HepG2 (cell line): ENCODE data around the gene UBQLN2. TPM values are rescaled to one million over a fixed set of nuclear protein-coding genes. Genes with fewer than 3 reads are reported as not detected.

Experiments
- ERF ChIP-seq: IDR thresholded peaks from 2 replicates; pipeline ENCODE4 v1.6.1; 2018; ENCODE audit warnings: missing biosample characterization, missing genetic modification reagents
- HMG20B ChIP-seq: conservative IDR thresholded peaks from 2 replicates; pipeline ENCODE4 v1.6.1; 2016; ENCODE audit warnings: missing genetic modification reagents, missing compliant biosample characterization
- KLF16 ChIP-seq, 2 experiments: sonication (generic) in 1 of 2; formaldehyde crosslinking in 1 of 2; IDR thresholded peaks; 2 replicates each; pipeline versions ENCODE4 v1.6.1 to v1.8.0; 2016 to 2023; ENCODE audit warnings: missing genetic modification reagents in 2 of 2, missing compliant biosample characterization in 1 of 2
- PHF20 ChIP-seq: sonication (generic); formaldehyde crosslinking; IDR thresholded peaks from 2 replicates; pipeline ENCODE4 v1.5.0; 2020; ENCODE audit warnings: mild to moderate bottlenecking, missing genetic modification reagents
- SALL2 ChIP-seq: sonication (generic); formaldehyde crosslinking; IDR thresholded peaks from 2 replicates; pipeline ENCODE4 v1.8.1; 2023; ENCODE audit warnings: mild to moderate bottlenecking, missing genetic modification reagents, inconsistent platforms
- SSRP1 ChIP-seq: IDR thresholded peaks from 2 replicates; pipeline ENCODE4 v1.6.1; 2016; ENCODE audit warnings: control low read depth
- ZNF577 ChIP-seq: sonication (generic); formaldehyde crosslinking; IDR thresholded peaks from 2 replicates; pipeline ENCODE4 v1.4.0; 2020; ENCODE audit warnings: mild to moderate bottlenecking, low read depth, missing genetic modification reagents, borderline replicate concordance
- polyA plus RNA-seq, 8 experiments: library from polyadenylated mRNA; depleted of rRNA in 3 of 8; stranded (reverse) in 7 of 8; unstranded in 1 of 8; fragments of >200 nt; fragmentation: Illumina TruSeq in 4 of 8; extraction: Trizol in 4 of 8; gene quantifications; 2 replicates each; pipeline versions ENCODE4 v1.2.1 to v1.2.3, GENCODE V29; 2011 to 2016; ENCODE audit warnings: low read depth in 4 of 8, missing spikeins in 1 of 8, mixed read lengths in 1 of 8; ENCODE audit not compliant: insufficient read depth in 1 of 8
- total RNA-seq, 5 experiments: library from RNA; depleted of rRNA; stranded (reverse); fragments of >200 nt; fragmentation: Illumina TruSeq; extraction: Trizol; gene quantifications; 2 replicates each; pipeline ENCODE4 v1.2.3, GENCODE V29; 2016; ENCODE audit warnings: low read depth in 1 of 5
- TF ChIP-seq, protein P1 (sequence below): sonication (generic); formaldehyde crosslinking; IDR thresholded peaks from 2 replicates; pipeline ENCODE4 v1.4.0; 2020; ENCODE audit warnings: missing genetic modification reagents
- TF ChIP-seq, protein P2 (sequence below): sonication (generic); formaldehyde crosslinking; IDR thresholded peaks from 2 replicates; pipeline ENCODE4 v1.5.0; 2020; ENCODE audit warnings: mild to moderate bottlenecking, missing genetic modification reagents, borderline replicate concordance
- TF ChIP-seq, protein P3 (sequence below): sonication (generic); formaldehyde crosslinking; IDR thresholded peaks from 2 replicates; pipeline ENCODE4 v1.5.0; 2020; ENCODE audit warnings: missing genetic modification reagents
- TF ChIP-seq, protein P4 (sequence below): sonication (generic); formaldehyde crosslinking; IDR thresholded peaks from 2 replicates; pipeline ENCODE4 v1.8.0; 2022; ENCODE audit warnings: mild to moderate bottlenecking, missing genetic modification reagents
- TF ChIP-seq, protein P5 (sequence below): sonication (generic); formaldehyde crosslinking; IDR thresholded peaks from 2 replicates; pipeline ENCODE4 v1.8.1; 2023; ENCODE audit warnings: missing genetic modification reagents, mild to moderate bottlenecking, borderline replicate concordance
- TF ChIP-seq, protein P6 (sequence below): sonication (generic); formaldehyde crosslinking; IDR thresholded peaks from 2 replicates; pipeline ENCODE4 v1.5.1; 2020; ENCODE audit warnings: mild to moderate bottlenecking, missing genetic modification reagents, moderate library complexity
- TF ChIP-seq, protein P7 (sequence below): sonication (generic); formaldehyde crosslinking; IDR thresholded peaks from 2 replicates; pipeline ENCODE4 v1.9.0; 2022; ENCODE audit warnings: missing genetic modification reagents, mild to moderate bottlenecking, borderline replicate concordance

Gene UBQLN2
- total and polyA plus RNA-seq, 2 of the 13 experiments (the other 11 are each of a cell fraction or from before 2014, with no cell fraction given): 4.1 to 7.2 TPM

DNA sequence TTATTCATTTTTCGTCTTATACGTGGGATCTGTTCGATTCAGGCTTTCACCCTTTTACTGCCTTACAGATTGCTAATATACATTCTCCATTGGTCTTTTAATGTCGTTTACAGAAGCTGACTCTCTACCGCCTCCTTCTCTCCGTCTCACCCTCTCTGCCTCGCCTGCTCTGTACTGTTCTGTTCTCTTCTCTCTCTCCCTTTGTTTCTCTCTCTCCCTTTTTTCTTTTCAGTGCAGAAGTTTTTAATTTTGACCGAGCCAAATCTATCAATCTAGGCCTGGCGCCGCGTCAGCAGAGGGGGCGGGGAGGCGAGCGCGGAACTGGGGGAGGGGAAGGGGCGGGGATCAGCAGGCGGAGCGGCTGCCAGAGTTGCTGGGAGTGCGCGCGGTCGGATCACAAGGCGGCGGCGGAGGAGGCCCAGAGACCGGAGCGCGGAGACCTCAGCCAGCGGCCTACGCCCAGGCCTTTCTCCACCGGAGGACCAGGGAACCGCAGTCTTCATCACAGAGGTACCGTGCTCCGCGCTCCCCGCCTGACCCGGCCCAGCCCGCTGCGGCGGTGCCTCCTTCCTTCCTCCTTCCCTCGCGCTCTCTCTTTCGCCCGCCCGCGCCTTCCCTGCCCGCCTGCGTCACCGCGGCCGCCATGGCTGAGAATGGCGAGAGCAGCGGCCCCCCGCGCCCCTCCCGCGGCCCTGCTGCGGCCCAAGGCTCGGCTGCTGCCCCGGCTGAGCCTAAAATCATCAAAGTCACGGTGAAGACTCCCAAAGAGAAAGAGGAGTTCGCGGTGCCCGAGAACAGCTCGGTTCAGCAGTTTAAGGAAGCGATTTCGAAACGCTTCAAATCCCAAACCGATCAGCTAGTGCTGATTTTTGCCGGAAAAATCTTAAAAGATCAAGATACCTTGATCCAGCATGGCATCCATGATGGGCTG, at the start of gene UBQLN2 (continued):
- TF ChIP-seq, protein P1, sequence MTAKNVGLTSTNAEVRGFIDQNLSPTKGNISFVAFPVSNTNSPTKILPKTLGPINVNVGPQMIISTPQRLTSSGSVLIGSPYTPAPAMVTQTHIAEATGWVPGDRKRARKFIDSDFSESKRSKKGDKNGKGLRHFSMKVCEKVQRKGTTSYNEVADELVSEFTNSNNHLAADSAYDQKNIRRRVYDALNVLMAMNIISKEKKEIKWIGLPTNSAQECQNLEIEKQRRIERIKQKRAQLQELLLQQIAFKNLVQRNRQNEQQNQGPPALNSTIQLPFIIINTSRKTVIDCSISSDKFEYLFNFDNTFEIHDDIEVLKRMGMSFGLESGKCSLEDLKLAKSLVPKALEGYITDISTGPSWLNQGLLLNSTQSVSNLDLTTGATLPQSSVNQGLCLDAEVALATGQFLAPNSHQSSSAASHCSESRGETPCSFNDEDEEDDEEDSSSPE (CRISPR knock-in tag): peak; percentile 36; the same call in 1 of the 2 replicates
- TF ChIP-seq, protein P2, sequence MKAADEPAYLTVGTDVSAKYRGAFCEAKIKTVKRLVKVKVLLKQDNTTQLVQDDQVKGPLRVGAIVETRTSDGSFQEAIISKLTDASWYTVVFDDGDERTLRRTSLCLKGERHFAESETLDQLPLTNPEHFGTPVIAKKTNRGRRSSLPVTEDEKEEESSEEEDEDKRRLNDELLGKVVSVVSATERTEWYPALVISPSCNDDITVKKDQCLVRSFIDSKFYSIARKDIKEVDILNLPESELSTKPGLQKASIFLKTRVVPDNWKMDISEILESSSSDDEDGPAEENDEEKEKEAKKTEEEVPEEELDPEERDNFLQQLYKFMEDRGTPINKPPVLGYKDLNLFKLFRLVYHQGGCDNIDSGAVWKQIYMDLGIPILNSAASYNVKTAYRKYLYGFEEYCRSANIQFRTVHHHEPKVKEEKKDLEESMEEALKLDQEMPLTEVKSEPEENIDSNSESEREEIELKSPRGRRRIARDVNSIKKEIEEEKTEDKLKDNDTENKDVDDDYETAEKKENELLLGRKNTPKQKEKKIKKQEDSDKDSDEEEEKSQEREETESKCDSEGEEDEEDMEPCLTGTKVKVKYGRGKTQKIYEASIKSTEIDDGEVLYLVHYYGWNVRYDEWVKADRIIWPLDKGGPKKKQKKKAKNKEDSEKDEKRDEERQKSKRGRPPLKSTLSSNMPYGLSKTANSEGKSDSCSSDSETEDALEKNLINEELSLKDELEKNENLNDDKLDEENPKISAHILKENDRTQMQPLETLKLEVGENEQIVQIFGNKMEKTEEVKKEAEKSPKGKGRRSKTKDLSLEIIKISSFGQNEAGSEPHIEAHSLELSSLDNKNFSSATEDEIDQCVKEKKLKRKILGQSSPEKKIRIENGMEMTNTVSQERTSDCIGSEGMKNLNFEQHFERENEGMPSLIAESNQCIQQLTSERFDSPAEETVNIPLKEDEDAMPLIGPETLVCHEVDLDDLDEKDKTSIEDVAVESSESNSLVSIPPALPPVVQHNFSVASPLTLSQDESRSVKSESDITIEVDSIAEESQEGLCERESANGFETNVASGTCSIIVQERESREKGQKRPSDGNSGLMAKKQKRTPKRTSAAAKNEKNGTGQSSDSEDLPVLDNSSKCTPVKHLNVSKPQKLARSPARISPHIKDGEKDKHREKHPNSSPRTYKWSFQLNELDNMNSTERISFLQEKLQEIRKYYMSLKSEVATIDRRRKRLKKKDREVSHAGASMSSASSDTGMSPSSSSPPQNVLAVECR: peak; percentile 65; the same call in 1 of the 2 replicates
- TF ChIP-seq, protein P3, sequence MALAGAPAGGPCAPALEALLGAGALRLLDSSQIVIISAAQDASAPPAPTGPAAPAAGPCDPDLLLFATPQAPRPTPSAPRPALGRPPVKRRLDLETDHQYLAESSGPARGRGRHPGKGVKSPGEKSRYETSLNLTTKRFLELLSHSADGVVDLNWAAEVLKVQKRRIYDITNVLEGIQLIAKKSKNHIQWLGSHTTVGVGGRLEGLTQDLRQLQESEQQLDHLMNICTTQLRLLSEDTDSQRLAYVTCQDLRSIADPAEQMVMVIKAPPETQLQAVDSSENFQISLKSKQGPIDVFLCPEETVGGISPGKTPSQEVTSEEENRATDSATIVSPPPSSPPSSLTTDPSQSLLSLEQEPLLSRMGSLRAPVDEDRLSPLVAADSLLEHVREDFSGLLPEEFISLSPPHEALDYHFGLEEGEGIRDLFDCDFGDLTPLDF (CRISPR knock-in tag): peak; percentile 58
- TF ChIP-seq KLF16 (CRISPR knock-in tag; IDR thresholded peaks at IDR 0.05): no peak; a peak in 1 of 4 replicates
- TF ChIP-seq SALL2 (CRISPR knock-in tag): 0 out of 2 replicates have a peak, but pooled peaks have one; percentile 45
- no peak for TF ChIP-seq SSRP1
- no peak for TF ChIP-seq HMG20B
- TF ChIP-seq, protein P4, sequence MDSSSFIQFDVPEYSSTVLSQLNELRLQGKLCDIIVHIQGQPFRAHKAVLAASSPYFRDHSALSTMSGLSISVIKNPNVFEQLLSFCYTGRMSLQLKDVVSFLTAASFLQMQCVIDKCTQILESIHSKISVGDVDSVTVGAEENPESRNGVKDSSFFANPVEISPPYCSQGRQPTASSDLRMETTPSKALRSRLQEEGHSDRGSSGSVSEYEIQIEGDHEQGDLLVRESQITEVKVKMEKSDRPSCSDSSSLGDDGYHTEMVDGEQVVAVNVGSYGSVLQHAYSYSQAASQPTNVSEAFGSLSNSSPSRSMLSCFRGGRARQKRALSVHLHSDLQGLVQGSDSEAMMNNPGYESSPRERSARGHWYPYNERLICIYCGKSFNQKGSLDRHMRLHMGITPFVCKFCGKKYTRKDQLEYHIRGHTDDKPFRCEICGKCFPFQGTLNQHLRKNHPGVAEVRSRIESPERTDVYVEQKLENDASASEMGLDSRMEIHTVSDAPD (CRISPR knock-in tag): no peak
- TF ChIP-seq, protein P5, sequence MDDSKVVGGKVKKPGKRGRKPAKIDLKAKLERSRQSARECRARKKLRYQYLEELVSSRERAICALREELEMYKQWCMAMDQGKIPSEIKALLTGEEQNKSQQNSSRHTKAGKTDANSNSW (CRISPR knock-in tag): peak; percentile 89; the same call in 1 of the 2 replicates
- TF ChIP-seq, protein P6, sequence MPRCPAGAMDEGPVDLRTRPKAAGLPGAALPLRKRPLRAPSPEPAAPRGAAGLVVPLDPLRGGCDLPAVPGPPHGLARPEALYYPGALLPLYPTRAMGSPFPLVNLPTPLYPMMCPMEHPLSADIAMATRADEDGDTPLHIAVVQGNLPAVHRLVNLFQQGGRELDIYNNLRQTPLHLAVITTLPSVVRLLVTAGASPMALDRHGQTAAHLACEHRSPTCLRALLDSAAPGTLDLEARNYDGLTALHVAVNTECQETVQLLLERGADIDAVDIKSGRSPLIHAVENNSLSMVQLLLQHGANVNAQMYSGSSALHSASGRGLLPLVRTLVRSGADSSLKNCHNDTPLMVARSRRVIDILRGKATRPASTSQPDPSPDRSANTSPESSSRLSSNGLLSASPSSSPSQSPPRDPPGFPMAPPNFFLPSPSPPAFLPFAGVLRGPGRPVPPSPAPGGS (CRISPR knock-in tag): no peak
- TF ChIP-seq ZNF577 (CRISPR knock-in tag): no peak
- 0 out of 2 replicates have a peak, but pooled peaks have one; percentile 21 for TF ChIP-seq ERF (CRISPR knock-in tag)
- 0 out of 2 replicates have a peak, but pooled peaks have one; percentile 22 for TF ChIP-seq PHF20 (CRISPR knock-in tag)
- TF ChIP-seq, protein P7, sequence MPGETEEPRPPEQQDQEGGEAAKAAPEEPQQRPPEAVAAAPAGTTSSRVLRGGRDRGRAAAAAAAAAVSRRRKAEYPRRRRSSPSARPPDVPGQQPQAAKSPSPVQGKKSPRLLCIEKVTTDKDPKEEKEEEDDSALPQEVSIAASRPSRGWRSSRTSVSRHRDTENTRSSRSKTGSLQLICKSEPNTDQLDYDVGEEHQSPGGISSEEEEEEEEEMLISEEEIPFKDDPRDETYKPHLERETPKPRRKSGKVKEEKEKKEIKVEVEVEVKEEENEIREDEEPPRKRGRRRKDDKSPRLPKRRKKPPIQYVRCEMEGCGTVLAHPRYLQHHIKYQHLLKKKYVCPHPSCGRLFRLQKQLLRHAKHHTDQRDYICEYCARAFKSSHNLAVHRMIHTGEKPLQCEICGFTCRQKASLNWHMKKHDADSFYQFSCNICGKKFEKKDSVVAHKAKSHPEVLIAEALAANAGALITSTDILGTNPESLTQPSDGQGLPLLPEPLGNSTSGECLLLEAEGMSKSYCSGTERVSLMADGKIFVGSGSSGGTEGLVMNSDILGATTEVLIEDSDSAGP (CRISPR knock-in tag): 0 out of 2 replicates have a peak, but pooled peaks have one; percentile 31
